NCI-H187 treated with DMSO at 0.1 percent for 48 hours (cell line): ENCODE data around the gene FAM193B.

Source experiments
- DNase-seq: peaks from one replicate; lab custom pipeline; 2025; lab: John Stamatoyannopoulos, UW

The FAM193B gene

GRCh38 chr5:177515580-177515979 is 38.8 kb downstream of the FAM193B start:
- DNase-seq, result no peak

DNA sequence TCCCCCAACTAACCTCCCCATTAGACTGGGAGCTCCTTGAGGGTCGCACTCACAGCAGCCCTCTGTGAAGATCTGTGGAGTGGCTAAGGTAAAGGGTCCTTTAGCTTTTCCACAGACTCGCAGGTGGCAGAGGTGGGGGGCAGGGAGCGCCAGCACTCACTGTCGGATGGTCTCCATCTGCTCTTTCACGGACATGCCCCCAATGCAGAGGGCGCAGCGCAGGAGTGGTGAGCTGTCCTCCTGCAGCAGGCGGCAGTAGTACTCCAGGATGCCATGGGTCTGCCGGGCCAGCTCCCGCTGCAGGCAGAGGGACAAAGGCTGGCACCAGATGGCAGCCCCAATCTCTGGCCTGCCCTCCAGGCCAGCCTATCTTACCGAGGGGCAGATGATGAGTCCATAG is 39.8 kb downstream of the FAM193B start:
- DNase-seq, result no peak

GRCh38 chr5:177513500-177513899 is 40.9 kb downstream of the FAM193B start:
- no peak for DNase-seq

- DNase-seq, result no peak
These were observed 41.5 kb downstream of the FAM193B start for GRCh38 chr5:177512736-177513380.

GRCh38 chr5:177511796-177512675 is 42.3 kb downstream of the FAM193B start:
- DNase-seq, result no peak

DNA sequence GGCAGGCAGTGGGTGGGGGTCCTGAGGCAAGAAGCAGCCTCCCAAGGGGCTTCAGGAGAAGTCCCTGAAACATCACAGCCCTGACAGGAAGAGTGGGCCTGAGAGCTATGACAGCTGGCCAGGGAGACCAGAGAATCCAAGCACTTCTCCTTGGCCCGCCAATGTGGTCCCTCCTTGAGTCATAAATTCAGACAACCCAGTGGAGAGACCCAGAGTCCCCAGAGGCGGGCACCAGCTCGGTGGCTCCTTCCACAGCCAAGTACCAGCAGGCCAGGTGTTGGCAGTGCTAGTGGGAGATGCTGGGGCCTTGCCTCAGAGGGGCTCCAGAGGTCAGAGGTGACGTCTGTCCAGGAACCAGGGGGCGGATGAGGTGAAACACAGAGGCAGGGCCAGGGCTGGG is 43.2 kb downstream of the FAM193B start:
- no peak for DNase-seq

GRCh38 chr5:177510567-177511053 is 43.8 kb downstream of the FAM193B start:
- no peak for DNase-seq

- DNase-seq, result no peak
These were observed 44.3 kb downstream of the FAM193B start for GRCh38 chr5:177509991-177510566.

DNA sequence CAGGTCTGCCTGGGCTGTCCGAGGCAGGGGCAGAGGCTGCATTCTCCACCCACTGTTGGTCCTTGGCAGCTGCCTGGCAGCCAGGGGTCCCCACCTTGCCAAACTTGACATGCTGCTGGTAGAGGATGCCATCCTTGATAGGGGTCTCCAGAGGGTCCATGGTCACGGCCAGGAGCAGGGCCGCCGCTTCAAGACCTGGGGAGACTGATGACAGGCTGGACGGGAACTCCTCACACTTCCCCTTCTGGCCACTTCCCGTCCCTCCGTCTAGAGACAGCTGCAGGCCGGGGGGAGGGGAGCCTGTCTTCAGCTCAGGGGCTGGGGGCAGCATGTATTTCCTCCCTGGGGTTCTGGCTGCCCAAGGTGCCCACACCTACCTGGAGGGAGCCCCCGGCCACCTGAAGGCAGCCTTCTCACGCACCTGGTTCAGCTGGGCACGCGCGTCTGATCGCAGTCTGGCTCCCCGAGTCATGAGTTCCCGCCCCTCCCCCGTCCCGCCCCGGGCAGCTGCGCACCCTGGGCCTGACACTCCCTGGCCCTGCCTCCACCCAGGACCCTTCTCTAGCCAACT is 44.9 kb downstream of the FAM193B start, which contains the start of gene DOK3:
Gene DOK3, minus strand, starts transcription at position 446 of the 571 bp plus-strand sequence. Its CDS starts 286 bp downstream, at position 160.
- no peak for DNase-seq

DNA sequence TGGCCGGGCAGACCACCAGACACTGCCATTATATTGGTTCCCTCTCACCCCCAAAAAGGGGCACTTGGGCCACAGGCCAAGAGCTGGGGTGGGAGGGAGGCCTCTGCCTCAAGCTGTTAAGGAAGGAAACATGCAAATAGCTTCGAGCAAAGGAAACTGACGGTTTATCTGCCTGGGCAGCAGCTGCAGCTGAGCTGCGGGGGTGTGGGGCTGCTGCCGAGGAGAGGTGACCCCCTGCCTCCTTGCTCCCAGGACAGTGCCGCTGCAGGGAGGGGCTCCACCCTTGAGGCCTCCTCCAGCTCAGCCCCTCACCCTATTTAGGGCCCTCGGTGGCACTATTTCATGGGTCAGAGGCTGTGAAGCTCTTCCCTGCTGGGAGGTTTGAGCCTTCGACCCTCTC is 45.5 kb downstream of the FAM193B start:
- no peak for DNase-seq

DNA sequence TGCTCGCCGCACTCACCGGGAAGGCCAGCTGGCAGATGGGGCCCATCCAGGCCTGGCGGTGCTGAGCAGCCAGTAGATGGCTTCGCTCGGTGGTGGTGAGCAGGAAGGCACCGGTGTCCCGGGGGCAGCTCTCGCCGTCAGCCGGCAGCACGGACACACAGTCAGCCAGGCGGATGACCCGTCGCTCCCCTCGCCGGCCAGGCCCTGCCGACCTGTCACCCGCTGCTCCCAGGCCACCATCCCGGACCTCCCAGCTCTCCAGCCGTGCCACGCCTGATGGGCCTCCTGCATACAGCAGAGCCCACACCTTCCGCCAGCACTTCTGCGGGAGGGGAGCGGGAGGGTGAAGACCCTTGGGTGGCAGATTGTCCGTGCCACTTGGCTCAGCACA is 46.1 kb downstream of the FAM193B start:
- no peak for DNase-seq

DNA sequence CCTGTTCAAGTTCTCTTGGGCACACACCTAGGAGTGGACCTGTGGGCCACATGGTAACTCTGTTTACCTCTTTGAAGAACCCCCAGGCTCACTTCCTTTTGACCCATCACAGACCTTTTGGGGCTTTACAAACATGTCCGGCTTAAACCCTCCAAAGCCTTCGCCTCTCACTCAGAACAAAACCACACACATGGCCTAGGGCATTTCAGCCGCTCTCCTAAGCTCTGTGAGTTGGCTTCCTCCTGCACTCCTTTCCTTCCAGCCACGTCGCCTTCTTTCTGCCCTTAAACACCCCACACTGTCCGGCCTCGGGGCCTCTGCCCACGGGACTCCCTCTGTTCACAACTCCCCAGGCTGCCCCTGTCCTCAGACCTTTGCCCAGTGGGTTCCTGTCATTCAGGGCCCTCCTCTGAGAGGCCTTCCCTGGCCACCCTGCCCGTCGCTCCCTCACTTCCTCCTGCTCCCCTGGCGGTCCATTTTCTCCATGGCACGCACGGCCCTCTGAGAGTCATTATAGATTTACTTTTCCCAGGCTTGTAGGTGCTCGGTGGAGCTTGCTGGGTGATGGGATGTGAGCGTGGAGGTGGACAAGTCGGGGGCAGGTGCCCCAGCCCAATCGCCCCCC is 46.7 kb downstream of the FAM193B start:
- DNase-seq, result no peak

DNA sequence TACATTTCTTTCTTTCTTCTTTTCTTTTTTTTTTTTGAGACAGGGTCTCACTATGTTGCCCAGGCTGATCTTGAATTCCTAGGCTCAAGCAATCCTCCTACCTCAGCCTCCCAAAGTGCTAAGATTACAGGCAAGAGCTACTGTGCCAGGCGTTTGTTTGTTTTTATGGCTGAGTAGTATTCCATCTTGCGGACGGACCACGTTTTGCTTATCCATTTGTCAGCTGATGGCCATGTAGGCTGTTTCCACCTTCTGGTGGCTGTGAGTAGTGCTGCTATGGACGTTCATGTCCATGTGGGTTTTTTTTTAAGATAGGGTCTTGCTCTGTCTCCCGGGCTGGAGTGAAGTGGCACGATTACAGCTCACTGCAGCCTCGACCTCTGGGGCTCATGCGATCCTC is 47.2 kb downstream of the FAM193B start:
- no peak for DNase-seq

GRCh38 chr5:177505075-177505474 is 49.3 kb downstream of the FAM193B start:
- DNase-seq, result no peak

GRCh38 chr5:177504086-177505056 is 50.0 kb downstream of the FAM193B start:
- DNase-seq, result no peak

- no peak for DNase-seq
These were observed 50.8 kb downstream of the FAM193B start for GRCh38 chr5:177503351-177504085.

- no peak for DNase-seq
These were observed 51.5 kb downstream of the FAM193B start for GRCh38 chr5:177502886-177503285.

DNA sequence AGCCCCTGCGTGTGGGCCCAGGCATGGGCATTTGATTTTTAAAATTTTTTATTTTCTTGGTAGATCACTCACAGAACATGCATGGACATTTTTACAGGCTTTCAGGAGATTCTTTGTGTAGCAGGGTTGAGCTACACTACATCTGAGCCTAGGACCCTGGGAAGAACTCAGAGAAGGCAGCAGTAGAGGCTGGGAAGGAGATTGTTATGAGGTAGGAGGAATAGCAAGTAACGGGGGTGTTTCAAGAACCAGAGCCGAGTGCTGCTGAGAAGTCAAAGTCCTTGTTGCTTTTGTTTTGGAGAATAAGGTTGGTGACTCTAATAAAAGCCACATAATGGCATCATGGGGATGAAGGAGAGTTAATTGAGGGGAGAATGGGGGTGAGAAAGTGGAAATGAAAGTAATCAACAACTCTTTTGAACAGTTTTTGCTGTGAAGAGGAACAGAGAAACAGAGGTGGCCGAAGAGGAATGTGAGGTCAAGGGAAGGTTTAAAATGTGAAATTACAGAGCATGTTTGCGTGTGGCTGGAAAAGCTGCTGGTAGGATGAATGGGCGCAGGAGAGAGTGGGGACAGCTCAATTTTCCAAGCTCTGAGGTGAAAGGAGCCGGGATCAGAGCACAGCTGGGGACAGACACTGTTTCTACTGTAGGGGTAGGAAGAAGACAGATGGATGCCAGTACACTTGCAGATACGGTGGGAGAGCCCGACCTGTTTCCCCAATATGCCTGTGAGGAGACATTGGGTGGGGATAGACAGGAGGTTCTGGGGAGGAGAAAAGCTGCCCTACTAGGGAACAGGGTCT is 52.3 kb downstream of the FAM193B start:
- no peak for DNase-seq
